ENCODE results near the gene GPR155.

DNA sequence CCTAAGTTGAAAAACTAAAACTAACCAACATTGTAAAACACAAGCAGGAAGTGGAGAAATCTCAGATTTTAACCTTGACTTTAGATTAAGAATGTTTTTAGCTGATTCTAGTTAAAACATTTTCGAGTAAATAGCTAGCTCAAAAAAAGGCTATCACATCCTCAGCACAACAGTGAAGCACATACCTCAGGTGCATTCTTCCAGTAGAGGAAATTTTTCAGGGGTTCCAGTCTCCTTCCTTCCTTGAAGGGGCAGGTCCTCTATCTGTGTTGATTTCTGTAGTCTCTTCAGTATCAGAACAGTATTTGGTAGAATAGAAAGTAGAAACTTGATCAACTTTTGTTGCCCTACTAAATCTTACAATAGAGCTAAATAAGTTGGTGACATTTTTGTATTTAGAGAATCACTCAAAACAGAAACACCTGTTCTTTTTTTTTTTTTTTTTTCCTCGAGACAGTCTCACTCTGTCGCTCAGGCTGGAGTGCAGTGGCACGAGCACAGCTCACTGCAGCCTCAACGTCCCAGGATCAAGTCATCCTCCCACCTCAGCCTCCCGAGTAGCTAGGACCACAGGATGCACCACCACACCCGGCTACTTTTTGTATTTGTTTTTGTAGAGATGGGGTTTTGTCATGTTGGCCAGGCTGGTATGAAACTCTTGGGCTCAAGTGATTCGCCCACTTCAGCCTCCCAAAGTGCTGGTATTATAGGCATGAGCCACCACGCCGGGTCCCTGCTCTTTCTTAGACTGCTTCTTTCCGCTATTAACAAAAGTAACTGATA is 6.9 kb upstream of the GPR155 start:
- TF ChIP-seq, protein P1, sequence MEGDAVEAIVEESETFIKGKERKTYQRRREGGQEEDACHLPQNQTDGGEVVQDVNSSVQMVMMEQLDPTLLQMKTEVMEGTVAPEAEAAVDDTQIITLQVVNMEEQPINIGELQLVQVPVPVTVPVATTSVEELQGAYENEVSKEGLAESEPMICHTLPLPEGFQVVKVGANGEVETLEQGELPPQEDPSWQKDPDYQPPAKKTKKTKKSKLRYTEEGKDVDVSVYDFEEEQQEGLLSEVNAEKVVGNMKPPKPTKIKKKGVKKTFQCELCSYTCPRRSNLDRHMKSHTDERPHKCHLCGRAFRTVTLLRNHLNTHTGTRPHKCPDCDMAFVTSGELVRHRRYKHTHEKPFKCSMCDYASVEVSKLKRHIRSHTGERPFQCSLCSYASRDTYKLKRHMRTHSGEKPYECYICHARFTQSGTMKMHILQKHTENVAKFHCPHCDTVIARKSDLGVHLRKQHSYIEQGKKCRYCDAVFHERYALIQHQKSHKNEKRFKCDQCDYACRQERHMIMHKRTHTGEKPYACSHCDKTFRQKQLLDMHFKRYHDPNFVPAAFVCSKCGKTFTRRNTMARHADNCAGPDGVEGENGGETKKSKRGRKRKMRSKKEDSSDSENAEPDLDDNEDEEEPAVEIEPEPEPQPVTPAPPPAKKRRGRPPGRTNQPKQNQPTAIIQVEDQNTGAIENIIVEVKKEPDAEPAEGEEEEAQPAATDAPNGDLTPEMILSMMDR (IDR thresholded peaks at IDR 0.05; ENCODE audit: low read depth, low read length, poor library complexity, severe bottlenecking) = no peak
- TF ChIP-seq EZH2phosphoT487 (IDR thresholded peaks at IDR 0.05; ENCODE audit: borderline replicate concordance, low read length) = no peak

All from DOHH2 (cell line).